ENCODE results near the gene HNRNPC. TPM values are rescaled to one million over a fixed set of nuclear protein-coding genes. Genes with fewer than 3 reads are reported as not detected.

Gene HNRNPC
- total and polyA plus RNA-seq, 2 of the 8 experiments (the other 6 are each of a cell fraction or from before 2014, with no cell fraction given), result 781 to 1,207 TPM

- no peak overlapping the region for H3K4ac ChIP-seq (replicated peaks; ENCODE audit: insufficient read length, low read depth, low read length)
- no peak for TF ChIP-seq SIRT6 (IDR thresholded peaks at IDR 0.05; ENCODE audit: low read length)
- TF ChIP-seq EGR1 (IDR thresholded peaks at IDR 0.05; ENCODE audit: borderline replicate concordance, low read depth, low read length), result no peak
These were observed 68.3 kb downstream of the HNRNPC start for GRCh38 chr14:21200752-21201461.

More at GRCh38 chr14:21200752-21201461, 68.3 kb downstream of the HNRNPC start:
- no peak overlapping the region for H4K8ac ChIP-seq (ENCODE audit: extremely low read depth, insufficient read depth, low read length)
- no peak overlapping the region for H2AK5ac ChIP-seq (ENCODE audit: low read depth, low read length)
- peaks cover under 1 to 3% of the 10 kb centered on the region in 2 experiments for H4K20me1 ChIP-seq (replicated peaks in 1 of 2; ENCODE audit: control insufficient read depth in 1 of 2, insufficient read depth in 2 of 2, low read length in 2 of 2)
- H4K5ac ChIP-seq (ENCODE audit: insufficient read length, low read depth, low read length), result no peak overlapping the region
- H4K91ac ChIP-seq (replicated peaks; ENCODE audit: insufficient read length, low read length), result no peak overlapping the region
- ChIA-PET POLR2A (ENCODE audit: partially characterized antibody) (interaction anchor here (1.0 to 7.6 kb wide), 3 partner anchors 8 to 50 kb away, joined by 4 to 101 read pairs (median 97); no protein-coding TSS in a partner anchor), CTCF (ENCODE audit: partially characterized antibody) (interaction anchor here (1.0 kb wide), 1 partner anchor 8 kb away, joined by 3 read pairs; no protein-coding TSS in a partner anchor)
- H3K4me1 ChIP-seq (replicated peaks in 1 of 4; ENCODE audit: control insufficient read depth in 3 of 4, insufficient read depth in 4 of 4, low read length in 3 of 4), result peaks cover 0 to 9% (median 0%) of the 10 kb centered on the region in 4 experiments; a peak in 2 of 7 replicates
- FAIRE-seq (no peak), DNase-seq (ENCODE audit: low read depth in 1 of 2, low spot score in 2 of 2) (no peak)
- H2BK120ac ChIP-seq (replicated peaks; ENCODE audit: low read depth, low read length), result no peak overlapping the region
- H3K79me2 ChIP-seq (ENCODE audit: control insufficient read depth in 1 of 2, insufficient read depth in 2 of 2, low read length in 2 of 2), result no peaks in the 10 kb centered on the region
- no peak overlapping the region for H3K9ac ChIP-seq (replicated peaks in 1 of 4; ENCODE audit: extremely low read depth in 1 of 4, low read depth in 3 of 4, low read length in 3 of 4)
- no peak overlapping the region for H2BK20ac ChIP-seq (ENCODE audit: low read length)
- H3K4me3 ChIP-seq (ENCODE audit: extremely low read depth in 1 of 4, insufficient read depth in 2 of 4, low read depth in 3 of 4, low read length in 4 of 4), result no peak overlapping the region
- no peak overlapping the region for H2BK12ac ChIP-seq (ENCODE audit: low read depth, low read length)
- H3K27ac ChIP-seq (ENCODE audit: low read depth, low read length), result no peak overlapping the region
- H3K4me2 ChIP-seq (ENCODE audit: insufficient read depth in 1 of 2, low read depth in 2 of 2, low read length in 2 of 2), result no peak overlapping the region
- no peak overlapping the region for H2BK5ac ChIP-seq (ENCODE audit: low read depth, low read length)
- H3K27me3 ChIP-seq (replicated peaks in 1 of 4; ENCODE audit: control insufficient read depth in 3 of 4, extremely low read depth in 1 of 4, insufficient read depth in 3 of 4, low read length in 3 of 4), result no peaks in the 10 kb centered on the region
- H3K23me2 ChIP-seq (ENCODE audit: low read depth, low read length), result no peaks in the 10 kb centered on the region
- no peaks in the 10 kb centered on the region for H3K9me3 ChIP-seq (ENCODE audit: insufficient read depth in 2 of 2, low read depth in 1 of 2, low read length in 1 of 2)
- H3K14ac ChIP-seq (ENCODE audit: insufficient read length), result no peak overlapping the region
- no peak overlapping the region for H3K23ac ChIP-seq (ENCODE audit: insufficient read length)
- no peak overlapping the region for H2AFZ ChIP-seq (ENCODE audit: low read length)
- 0 out of 2 replicates have a peak, but pooled peaks cover 3% of the 10 kb centered on the region for H3K79me1 ChIP-seq (ENCODE audit: low read depth, low read length)
- no peak overlapping the region for H3K56ac ChIP-seq (replicated peaks; ENCODE audit: insufficient read length, low read depth, low read length)
- peaks cover 0 to 7% (median 0%) of the 10 kb centered on the region in 4 experiments; a peak in 2 of 8 replicates for H3K36me3 ChIP-seq (ENCODE audit: control insufficient read depth in 2 of 4, insufficient read depth in 4 of 4, low read length in 3 of 4)
- 80% methylated on average over 5 of the region's 5 CpGs; no CpG with 5 or more reads in 1 of the 2 experiments for WGBS, 2 experiments (ENCODE audit: extremely low coverage in 1 of 2, insufficient coverage in 1 of 2, insufficient read length in 1 of 2, insufficient replicate concordance in 2 of 2, low coverage in 1 of 2, low lambda C conversion rate in 2 of 2, missing lambda C conversion rate in 1 of 2)
- no peak overlapping the region for H2BK15ac ChIP-seq (ENCODE audit: low read length)
- no peak overlapping the region for H3K18ac ChIP-seq (ENCODE audit: extremely low read depth, low read length)

Measured in H1 (cell line).